Left lung (tissue), 10 donors: Measurements from ENCODE around the gene PKN1. TPM values are rescaled to one million over a fixed set of nuclear protein-coding genes. Genes with fewer than 3 reads are reported as not detected.

Experiments used
- ATAC-seq: fragments of 200-7000 bp; cut with Tn5 transposase; one replicate; pipeline ENCODE4 v1.9.1; 2020; ENCODE audit warnings: moderate library complexity
- DNase-seq, 4 donors: peaks; one replicate each; pipeline ENCODE4 v3.0.0-alpha.2; 2013 to 2020
- H3K27ac ChIP-seq, 2 donors: fragments of 200-600 bp; sonication (generic) in 1 of 2; one replicate each; pipeline versions ENCODE4 v1.5.0 to v1.8.0; 2020 to 2021
- H3K27me3 ChIP-seq, 2 donors: fragments of 200-600 bp; sonication (generic) in 1 of 2; one replicate each; pipeline versions ENCODE4 v1.5.0 to v1.8.0; 2020 to 2021
- H3K36me3 ChIP-seq, 2 donors: fragments of 200-600 bp; sonication (generic) in 1 of 2; one replicate each; pipeline versions ENCODE4 v1.5.0 to v1.8.0; 2020 to 2021
- H3K4me1 ChIP-seq, 2 donors: fragments of 200-600 bp; one replicate each; pipeline ENCODE4 v1.8.0; 2021
- H3K4me3 ChIP-seq, 2 donors: fragments of 200-600 bp; sonication (generic) in 1 of 2; one replicate each; pipeline versions ENCODE4 v1.5.0 to v1.8.0; 2020 to 2021; ENCODE audit warnings: mild to moderate bottlenecking in 1 of 2
- H3K9me3 ChIP-seq, 2 donors: fragments of 200-600 bp; sonication (generic) in 1 of 2; one replicate each; pipeline versions ENCODE4 v1.5.0 to v1.8.0; 2020 to 2021
- intact Hi-C, 2 donors: fragments of 100-400 bp; cut with DNase I; formaldehyde crosslinking; loops; one replicate each; pipeline versions ENCODE4 v1.11.2 to v1.14.2; 2022
- polyA plus RNA-seq, 6 donors: library from polyadenylated mRNA; unstranded; fragments of 120-200 nt; gene quantifications; one replicate each; pipeline ENCODE4 v1.2.1, GENCODE V29; 2013; ENCODE audit not compliant: insufficient read length in 6 of 6
- total RNA-seq, 2 donors: library from RNA; stranded (reverse); fragmentation: NEBNext Ultra II Directional; extraction: Animal tissue kit (Norgen Biotek cat#: 25700); gene quantifications; one replicate each; pipeline ENCODE4 v1.2.1, GENCODE V29; 2021
- TF ChIP-seq, protein P1 (sequence below), 2 donors: fragments of 200-600 bp; sonication (generic) in 1 of 2; IDR thresholded peaks; one replicate each; pipeline versions ENCODE4 v1.5.0 to v1.8.0; 2021; ENCODE audit warnings: antibody characterized with exemption in 2 of 2
- donor health status: DM: no; HTN: yes; CAD: no.
- donor health status: DM: no; HTN: no; CAD: no.

PKN1 gene
- total and polyA plus RNA-seq, 8 donors: 91.9 to 190 (median 101) TPM

DNA sequence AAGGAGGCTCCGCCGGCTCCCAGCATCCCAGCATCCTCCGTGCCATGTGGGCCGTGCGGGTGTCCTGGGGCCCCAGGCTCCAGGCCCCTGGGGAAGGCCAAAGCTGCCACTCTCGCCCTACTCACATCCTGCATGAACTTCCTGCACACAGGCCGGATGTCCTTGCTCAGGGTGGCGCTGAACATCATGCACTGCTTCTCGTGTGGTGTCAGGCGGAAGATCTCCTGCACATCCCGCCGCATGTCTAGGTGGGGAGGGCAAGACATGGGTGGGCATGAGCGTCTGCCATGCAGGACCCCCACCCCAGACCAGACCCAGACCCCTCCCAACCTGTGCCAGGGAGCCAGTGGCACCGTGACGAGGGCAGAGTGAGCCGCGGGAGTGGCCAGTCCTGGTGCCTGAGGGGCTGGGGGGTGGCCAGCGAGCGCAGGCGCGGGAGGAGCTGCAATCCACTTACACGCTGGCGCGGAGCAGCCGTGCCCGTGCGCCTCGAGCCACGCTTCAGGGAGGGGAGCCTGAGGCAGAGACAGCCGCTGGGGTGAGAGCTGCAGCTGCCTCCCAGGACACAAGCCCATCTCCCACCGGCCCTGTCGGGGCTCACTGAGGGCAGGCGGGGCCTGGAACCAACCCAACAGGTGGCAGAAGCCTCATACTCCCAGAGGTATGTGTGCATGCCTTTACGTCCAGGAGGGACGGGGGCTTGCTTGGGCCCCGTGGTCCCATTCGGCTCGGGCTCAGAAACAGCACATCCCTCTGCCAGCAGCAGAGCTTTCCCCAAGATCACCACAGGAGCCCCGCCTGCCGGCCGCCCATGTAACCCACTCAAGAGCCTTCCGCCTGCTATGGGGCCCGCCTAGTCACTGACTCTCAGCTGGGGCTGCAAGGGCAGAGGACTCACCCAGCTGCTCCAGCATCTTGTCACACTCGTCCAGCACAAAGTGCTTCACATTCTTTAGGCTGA is 22.7 kb upstream of the PKN1 start:
- peaks cover 0 to 98% of the 10 kb centered on the region in 2 donors for H3K36me3 ChIP-seq
- peaks cover 12 to 65% of the 10 kb centered on the region in 2 donors for H3K4me1 ChIP-seq
- H3K27me3 ChIP-seq: no peaks in the 10 kb centered on the region
- DNase-seq: no peak
- ATAC-seq: no peak
- TF ChIP-seq, protein P1, sequence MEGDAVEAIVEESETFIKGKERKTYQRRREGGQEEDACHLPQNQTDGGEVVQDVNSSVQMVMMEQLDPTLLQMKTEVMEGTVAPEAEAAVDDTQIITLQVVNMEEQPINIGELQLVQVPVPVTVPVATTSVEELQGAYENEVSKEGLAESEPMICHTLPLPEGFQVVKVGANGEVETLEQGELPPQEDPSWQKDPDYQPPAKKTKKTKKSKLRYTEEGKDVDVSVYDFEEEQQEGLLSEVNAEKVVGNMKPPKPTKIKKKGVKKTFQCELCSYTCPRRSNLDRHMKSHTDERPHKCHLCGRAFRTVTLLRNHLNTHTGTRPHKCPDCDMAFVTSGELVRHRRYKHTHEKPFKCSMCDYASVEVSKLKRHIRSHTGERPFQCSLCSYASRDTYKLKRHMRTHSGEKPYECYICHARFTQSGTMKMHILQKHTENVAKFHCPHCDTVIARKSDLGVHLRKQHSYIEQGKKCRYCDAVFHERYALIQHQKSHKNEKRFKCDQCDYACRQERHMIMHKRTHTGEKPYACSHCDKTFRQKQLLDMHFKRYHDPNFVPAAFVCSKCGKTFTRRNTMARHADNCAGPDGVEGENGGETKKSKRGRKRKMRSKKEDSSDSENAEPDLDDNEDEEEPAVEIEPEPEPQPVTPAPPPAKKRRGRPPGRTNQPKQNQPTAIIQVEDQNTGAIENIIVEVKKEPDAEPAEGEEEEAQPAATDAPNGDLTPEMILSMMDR (IDR thresholded peaks at IDR 0.05): no peak
- intact Hi-C loops: no loop called here
- no peaks in the 10 kb centered on the region for H3K9me3 ChIP-seq
- no peak overlapping the region for H3K4me3 ChIP-seq
- no peak overlapping the region for H3K27ac ChIP-seq

DNA sequence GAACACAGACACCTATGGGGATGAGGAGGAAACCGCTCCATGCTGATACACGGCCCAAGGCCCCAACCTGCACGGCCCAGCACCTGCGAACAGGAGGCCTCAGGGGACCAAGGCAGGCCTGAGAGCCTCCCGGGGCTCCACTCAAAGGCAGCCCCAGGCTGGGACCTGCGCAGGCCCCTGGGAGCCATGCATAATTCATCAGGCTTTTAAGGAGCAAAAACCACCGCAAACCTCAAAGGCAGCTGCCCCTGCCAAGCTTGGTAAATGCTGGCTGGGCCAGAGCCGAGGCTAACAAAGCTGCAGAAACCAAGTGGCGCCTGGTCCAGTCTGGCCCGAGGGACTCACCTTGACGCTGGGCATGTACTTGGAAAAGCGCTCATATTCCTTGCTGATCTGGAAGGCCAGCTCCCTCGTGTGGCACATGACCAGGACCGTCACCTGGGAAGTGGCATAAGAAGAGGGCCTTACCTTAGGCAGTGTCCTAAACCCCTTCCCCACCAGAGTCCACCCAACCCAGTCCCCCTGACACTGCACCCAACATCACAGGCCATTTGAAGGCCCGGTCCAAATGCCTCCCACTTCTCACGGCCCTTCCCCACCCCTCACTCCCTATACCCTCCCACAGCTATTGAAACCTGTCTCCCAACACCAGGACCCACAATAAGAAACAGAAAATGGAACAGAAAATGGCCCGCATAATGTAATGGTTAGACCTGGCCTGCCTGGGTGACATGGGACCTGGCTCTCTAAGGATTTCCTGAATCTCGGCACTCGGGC is 21.8 kb upstream of the PKN1 start:
- ATAC-seq: no peak
- no peak overlapping the region for H3K27ac ChIP-seq
- H3K4me1 ChIP-seq: peaks cover 10 to 65% of the 10 kb centered on the region in 2 donors
- H3K4me3 ChIP-seq: no peak overlapping the region
- TF ChIP-seq, protein P1 (IDR thresholded peaks at IDR 0.05): no peak
- no peaks in the 10 kb centered on the region for H3K9me3 ChIP-seq
- H3K27me3 ChIP-seq: no peaks in the 10 kb centered on the region
- peaks cover 0 to 92% of the 10 kb centered on the region in 2 donors for H3K36me3 ChIP-seq
- intact Hi-C loops: no loop called here
- no peak for DNase-seq

DNA sequence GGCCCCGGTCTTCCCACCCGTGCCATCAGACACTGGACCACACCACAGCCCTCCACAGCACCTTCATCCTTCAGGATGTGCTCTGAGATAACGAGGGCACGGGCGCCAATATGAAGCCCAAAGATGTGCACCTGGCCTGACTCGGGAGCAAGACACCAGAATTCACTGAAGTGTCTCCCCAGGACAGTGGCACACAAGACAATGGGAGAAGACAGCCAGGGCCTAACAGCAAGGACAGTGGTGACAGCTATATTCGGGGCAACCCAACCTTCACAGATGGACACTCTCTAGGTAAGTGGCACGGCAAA is 21.2 kb upstream of the PKN1 start:
- no peak overlapping the region for H3K4me3 ChIP-seq
- DNase-seq (no peak), ATAC-seq (no peak)
- TF ChIP-seq, protein P1 (IDR thresholded peaks at IDR 0.05): no peak
- intact Hi-C loops: no loop called here
- peaks cover 10 to 68% of the 10 kb centered on the region in 2 donors for H3K4me1 ChIP-seq
- H3K27ac ChIP-seq: no peak overlapping the region
- H3K27me3 ChIP-seq: no peaks in the 10 kb centered on the region
- no peaks in the 10 kb centered on the region for H3K9me3 ChIP-seq
- H3K36me3 ChIP-seq: peaks cover 0 to 88% of the 10 kb centered on the region in 2 donors

DNA sequence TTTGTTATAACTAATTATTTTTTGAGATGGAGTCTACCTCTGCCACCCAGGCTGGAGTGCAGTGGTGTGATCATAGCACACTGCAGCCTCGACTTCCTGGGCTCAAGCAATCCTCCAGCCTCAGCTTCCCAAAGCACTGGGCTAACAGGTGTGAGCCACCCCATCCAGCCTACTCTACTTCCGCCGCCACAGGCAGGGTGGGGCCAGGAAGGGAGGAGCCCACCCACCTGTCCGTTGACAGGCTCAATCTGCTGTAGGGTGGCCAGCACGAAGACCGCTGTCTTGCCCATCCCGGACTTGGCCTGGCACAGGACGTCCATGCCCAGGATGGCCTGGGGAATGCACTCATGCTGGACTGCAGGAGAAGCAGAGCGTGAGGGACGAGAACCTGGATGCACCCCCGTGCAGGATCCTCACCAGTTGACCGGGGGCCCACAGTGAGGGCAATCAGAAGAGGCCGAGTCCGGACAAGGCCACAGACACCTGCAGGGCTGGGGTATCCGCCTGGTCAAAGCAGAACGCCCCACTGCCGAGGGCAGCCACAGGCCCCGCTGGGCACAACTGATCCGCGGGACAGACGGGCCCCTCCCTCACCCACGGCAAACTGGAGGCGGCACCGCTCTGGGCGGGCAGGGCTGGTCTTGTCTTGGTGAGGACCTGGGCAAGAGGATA is 20.6 kb upstream of the PKN1 start:
- no peak overlapping the region for H3K27ac ChIP-seq
- H3K27me3 ChIP-seq: no peaks in the 10 kb centered on the region
- TF ChIP-seq, protein P1 (IDR thresholded peaks at IDR 0.05): no peak
- intact Hi-C loops: no loop called here
- ATAC-seq (no peak), DNase-seq (peak in 1 of 4 donors; percentile 79)
- H3K4me3 ChIP-seq: no peak overlapping the region
- peaks cover 16 to 73% of the 10 kb centered on the region in 2 donors for H3K4me1 ChIP-seq
- H3K9me3 ChIP-seq: no peaks in the 10 kb centered on the region
- H3K36me3 ChIP-seq: peaks cover 0 to 82% of the 10 kb centered on the region in 2 donors
